ENCODE results near the gene ACSS2. TPM values are rescaled to one million over a fixed set of nuclear protein-coding genes. Genes with fewer than 3 reads are reported as not detected.
"Not testable (repeated sequence)": the region's sequence is repeated elsewhere in the genome, so short reads cannot be mapped to it uniquely, and the experiment has no call there.

The ACSS2 gene
- total and polyA plus RNA-seq, 4 experiments from 2014 or later, result 11.4 to 24.3 (median 17.0) TPM

DNA sequence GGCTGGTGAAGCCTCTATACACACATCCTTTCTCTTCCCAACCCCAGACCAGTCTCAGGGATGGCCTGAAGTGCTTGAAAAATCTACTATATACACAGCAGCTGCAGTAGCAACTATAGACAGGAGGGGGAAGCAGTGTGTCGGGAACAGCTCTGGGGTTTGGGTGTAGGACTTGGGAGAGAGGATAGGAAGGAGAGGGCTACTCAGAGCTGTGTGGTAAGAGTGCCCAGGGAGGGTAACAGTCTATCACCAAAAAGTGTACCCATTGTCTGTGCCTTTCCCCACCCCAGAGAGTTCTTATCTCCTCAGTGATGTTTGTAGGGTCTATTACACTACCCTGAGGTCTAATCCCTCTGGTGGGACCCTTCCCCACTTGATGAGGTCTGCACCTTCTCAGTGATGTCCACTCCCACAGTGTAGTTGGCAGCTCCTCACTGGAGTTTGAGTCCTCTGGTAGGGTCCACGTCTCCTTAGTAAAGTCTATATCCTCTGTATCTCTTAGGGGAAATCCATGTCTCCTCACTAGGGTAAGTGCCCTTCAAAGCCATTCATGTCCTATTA lies 2.2 kb upstream of the ACSS2 start:
- Histone ChIP-seq H3K36me3 (ENCODE audit: insufficient read depth, low read length) (no peaks in the 10 kb centered on the region), H3K9me3 (ENCODE audit: control insufficient read depth in 1 of 2, low read length in 2 of 2) (no peaks in the 10 kb centered on the region), H3K4me3 (ENCODE audit: low read length in 2 of 2) (no peak overlapping the region), H3K27ac (ENCODE audit: low read depth, low read length) (no peak overlapping the region), H3K4me1 (ENCODE audit: insufficient read depth, low read length) (peaks cover 54% of the 10 kb centered on the region), H3K27me3 (ENCODE audit: insufficient read depth, low read length) (no peaks in the 10 kb centered on the region)
- DNase-seq, result peak in 3 of 5 donors; percentile 30 to 49 (median 43)
- ChIA-PET CTCF (ENCODE audit: partially characterized antibody) (interaction anchor here (1.0 to 7.2 kb wide), 10 partner anchors 14 to 89 kb away, joined by 3 to 100 read pairs (median 5); partner anchors contain the start of genes GSS, MYH7B and NCOA6), POLR2A (ENCODE audit: partially characterized antibody) (interaction anchor here (1.3 to 4.0 kb wide), 4 partner anchors 44 to 218 kb away, joined by 3 to 34 read pairs (median 4); partner anchors contain the start of genes GSS, MYH7B, NCOA6 and TRPC4AP)
- no peaks in the 10 kb centered on the region for H3K9me3 Mint-ChIP-seq
- peaks cover 42 to 81% (median 65%) of the 10 kb centered on the region in 4 donors for H3K4me1 Mint-ChIP-seq
- H3K27me3 Mint-ChIP-seq, result no peaks in the 10 kb centered on the region
- intact Hi-C loops (cut with micrococcal nuclease), result loop anchor here (1.0 to 10.0 kb wide), 5 partner anchors 86 to 334 kb away; partner anchors contain the start of genes EDEM2, PIGU and TRPC4AP
- no peaks in the 10 kb centered on the region for H3K36me3 Mint-ChIP-seq
- H3K27ac Mint-ChIP-seq, result peak overlapping the region in 6 of 7 donors; percentile 73 to 93 (median 80)
- peak overlapping the region; percentile 62 to 93 (median 87) for H3K4me3 Mint-ChIP-seq

DNA sequence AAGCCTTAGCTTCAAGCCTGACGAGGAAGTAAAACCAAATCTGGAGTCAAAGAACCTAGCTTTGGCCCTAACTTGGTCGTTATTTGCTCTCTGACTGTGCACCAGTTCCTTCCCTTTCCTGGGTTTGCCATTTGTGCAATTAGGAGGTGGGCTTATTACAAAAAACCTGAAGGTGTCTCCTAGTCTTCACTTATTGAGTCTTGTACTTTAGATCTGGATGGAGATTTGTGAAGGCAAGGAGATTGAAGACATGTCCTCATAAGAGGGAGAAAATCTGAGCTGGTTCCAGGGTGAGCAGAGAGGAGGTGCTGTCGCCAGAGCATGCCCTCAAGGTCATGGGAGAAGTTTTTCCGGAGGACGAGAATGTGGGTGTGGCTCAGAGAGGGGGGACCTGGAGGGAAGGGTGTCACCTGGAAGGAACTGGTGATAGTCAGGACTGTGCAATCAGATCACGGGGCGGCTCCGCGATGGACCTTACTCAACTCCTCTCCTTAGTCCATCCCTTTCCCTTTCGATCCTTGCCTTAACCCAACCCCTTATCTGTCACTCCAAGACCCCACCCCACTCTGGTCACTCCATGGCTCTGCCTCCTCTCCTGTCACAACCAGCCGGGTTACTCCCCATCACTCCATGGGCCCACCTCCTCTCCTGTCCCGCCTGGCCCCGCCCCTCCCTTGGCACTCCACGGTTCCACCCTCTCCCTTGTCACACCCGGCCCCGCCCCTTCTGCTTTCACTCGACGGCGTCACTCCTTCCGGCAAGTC lies 588 bp upstream of the ACSS2 start:
- POLR2A ChIA-PET (ENCODE audit: partially characterized antibody), result interaction anchor here (0.9 to 4.0 kb wide), 12 partner anchors 18 to 397 kb away, joined by 3 to 34 read pairs (median 4); partner anchors contain the start of genes GSS, MYH7B, NCOA6 and PIGU
- DNase-seq, result no peak
- no peaks in the 10 kb centered on the region for H3K36me3 Mint-ChIP-seq

DNA sequence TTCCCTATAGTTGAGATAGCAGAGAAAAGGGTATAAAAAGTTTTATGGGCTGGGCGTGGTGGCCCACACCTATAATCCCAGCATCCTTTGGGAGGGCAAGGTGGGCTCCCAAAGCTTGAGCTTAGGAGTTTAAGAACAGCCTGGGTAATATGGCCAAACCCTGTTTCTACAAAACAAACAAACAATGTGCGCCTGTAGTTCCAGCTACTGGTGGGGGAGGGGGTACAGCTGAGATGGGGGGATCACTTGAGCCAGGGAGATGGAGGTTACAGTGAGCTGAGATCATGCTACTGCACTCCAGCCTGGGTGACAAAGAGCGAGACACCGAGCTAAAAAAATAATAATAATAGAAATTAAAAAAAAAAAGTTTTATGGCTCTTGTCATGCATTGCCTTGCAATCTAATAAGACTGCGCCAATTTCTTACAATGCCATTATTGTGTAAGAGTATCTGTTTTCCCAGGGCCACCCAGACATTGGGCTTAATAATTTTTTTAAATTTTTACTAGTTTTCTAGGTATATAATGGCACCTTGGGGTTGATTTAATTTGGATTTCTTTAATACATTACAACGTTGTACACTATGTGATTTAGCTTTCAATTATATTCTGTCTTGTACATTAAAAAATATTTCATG lies 3.9 kb downstream of the ACSS2 start:
- DNase-seq, result no peak
- H3K36me3 Mint-ChIP-seq, result peaks cover 9 to 11% of the 10 kb centered on the region in 2 donors
- no peaks in the 10 kb centered on the region for H3K9me3 ChIP-seq (ENCODE audit: control insufficient read depth in 1 of 2, low read length in 2 of 2)
- peak overlapping the region in 1 of 7 donors; percentile 2 for H3K27ac Mint-ChIP-seq
- H3K9me3 Mint-ChIP-seq, result no peaks in the 10 kb centered on the region
- no peak overlapping the region for H3K4me3 ChIP-seq (ENCODE audit: low read length in 2 of 2)
- intact Hi-C loops (cut with micrococcal nuclease), result no loop called here
- ChIA-PET POLR2A (ENCODE audit: partially characterized antibody) (interaction anchor here (0.6 to 0.7 kb wide), 2 partner anchors 39 to 410 kb away, joined by 3 to 4 read pairs; no protein-coding TSS in a partner anchor), CTCF (ENCODE audit: partially characterized antibody) (interaction anchor here (1.2 to 1.6 kb wide), 2 partner anchors 9 to 121 kb away, joined by 3 to 4 read pairs; no protein-coding TSS in a partner anchor)
- no peaks in the 10 kb centered on the region for H3K27me3 ChIP-seq (ENCODE audit: insufficient read depth, low read length)
- no peak overlapping the region for H3K4me3 Mint-ChIP-seq
- no peaks in the 10 kb centered on the region for H3K36me3 ChIP-seq (ENCODE audit: insufficient read depth, low read length)
- H3K27ac ChIP-seq (ENCODE audit: low read depth, low read length), result no peak overlapping the region
- peaks cover 13 to 29% (median 19%) of the 10 kb centered on the region in 4 donors for H3K4me1 Mint-ChIP-seq
- H3K27me3 Mint-ChIP-seq, result no peaks in the 10 kb centered on the region
- H3K4me1 ChIP-seq (ENCODE audit: insufficient read depth, low read length), result peaks cover 15% of the 10 kb centered on the region

More for the DNA sequence above, 588 bp upstream of the ACSS2 start:
- no peaks in the 10 kb centered on the region for H3K27me3 Mint-ChIP-seq
- Histone ChIP-seq H3K36me3 (ENCODE audit: insufficient read depth, low read length) (no peaks in the 10 kb centered on the region), H3K27me3 (ENCODE audit: insufficient read depth, low read length) (no peaks in the 10 kb centered on the region), H3K27ac (ENCODE audit: low read depth, low read length) (peak overlapping the region; percentile 25), H3K9me3 (ENCODE audit: control insufficient read depth in 1 of 2, low read length in 2 of 2) (no peaks in the 10 kb centered on the region), H3K4me3 (ENCODE audit: low read length in 2 of 2) (peak overlapping the region; percentile 18 to 58), H3K4me1 (ENCODE audit: insufficient read depth, low read length) (peaks cover 54% of the 10 kb centered on the region)
- H3K4me3 Mint-ChIP-seq, result peak overlapping the region; percentile 80 to 88 (median 84)
- H3K4me1 Mint-ChIP-seq, result peaks cover 39 to 71% (median 54%) of the 10 kb centered on the region in 4 donors
- no peaks in the 10 kb centered on the region for H3K9me3 Mint-ChIP-seq
- H3K27ac Mint-ChIP-seq, result peak overlapping the region; percentile 65 to 96 (median 89)
- CTCF ChIA-PET (ENCODE audit: partially characterized antibody), result interaction anchor here (1.1 to 7.2 kb wide), 6 partner anchors 41 to 216 kb away, joined by 3 to 100 read pairs (median 4); partner anchors contain the start of genes GSS, MYH7B and TRPC4AP
- intact Hi-C loops (cut with micrococcal nuclease), result loop anchor here (1.0 to 10.0 kb wide), 4 partner anchors 51 to 401 kb away; partner anchors contain the start of genes GSS, MYH7B, NCOA6 and PIGU

- H3K36me3 ChIP-seq (ENCODE audit: insufficient read depth, low read length); H3K4me1 ChIP-seq (ENCODE audit: insufficient read depth, low read length); intact Hi-C loops (cut with micrococcal nuclease); H3K9me3 ChIP-seq (ENCODE audit: control insufficient read depth in 1 of 2, low read length in 2 of 2); H3K27ac ChIP-seq (ENCODE audit: low read depth, low read length); H3K4me3 ChIP-seq (ENCODE audit: low read length in 2 of 2); H3K27me3 ChIP-seq (ENCODE audit: insufficient read depth, low read length); H3K27ac Mint-ChIP-seq; DNase-seq; H3K27me3 Mint-ChIP-seq; H3K9me3 Mint-ChIP-seq; H3K4me3 Mint-ChIP-seq: not testable (repeated sequence)
- POLR2A ChIA-PET (ENCODE audit: partially characterized antibody), result interaction anchor here (0.7 kb wide), 1 partner anchor 410 kb away, joined by 4 read pairs; no protein-coding TSS in a partner anchor
- Mint-ChIP-seq H3K36me3 (peaks cover 9 to 11% of the 10 kb centered on the region in 2 donors), H3K4me1 (peaks cover 9 to 23% (median 13%) of the 10 kb centered on the region in 4 donors)
- CTCF ChIA-PET (ENCODE audit: partially characterized antibody), result interaction anchor here (1.2 to 1.6 kb wide), 2 partner anchors 10 to 120 kb away, joined by 3 to 4 read pairs; no protein-coding TSS in a partner anchor
Observed at GRCh38 chr20:34880971-34881370, 4.6 kb downstream of the ACSS2 start.

DNA sequence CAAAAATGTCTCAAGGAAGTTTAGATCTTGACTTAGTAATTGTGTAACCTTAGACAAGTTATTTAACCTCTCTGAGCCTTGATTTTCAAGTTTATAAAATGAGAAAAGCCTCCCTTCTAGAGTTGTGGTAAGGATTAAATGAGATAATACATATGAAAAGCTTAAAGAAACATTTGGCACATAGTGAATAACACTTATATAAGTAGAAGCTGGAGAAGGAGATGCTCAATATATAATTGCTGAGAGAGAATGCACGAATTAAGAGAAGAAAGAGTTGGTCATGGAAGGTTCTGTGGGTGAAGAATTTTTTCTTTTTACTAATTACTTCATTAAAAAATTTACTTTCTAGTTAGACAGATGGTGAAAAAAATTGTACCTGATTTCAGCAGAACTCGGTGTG lies 5.3 kb downstream of the ACSS2 start:
- Mint-ChIP-seq H3K36me3 (peaks cover 12 to 13% of the 10 kb centered on the region in 2 donors), H3K9me3 (no peaks in the 10 kb centered on the region), H3K27ac (peak overlapping the region in 1 of 7 donors; percentile 3), H3K4me1 (peaks cover 6 to 19% (median 9%) of the 10 kb centered on the region in 4 donors), H3K27me3 (no peaks in the 10 kb centered on the region), H3K4me3 (no peak overlapping the region)
- POLR2A ChIA-PET (ENCODE audit: partially characterized antibody), result no interaction called here
- no peak overlapping the region for H3K27ac ChIP-seq (ENCODE audit: low read depth, low read length)
- no peaks in the 10 kb centered on the region for H3K27me3 ChIP-seq (ENCODE audit: insufficient read depth, low read length)
- intact Hi-C loops (cut with micrococcal nuclease), result no loop called here
- no peaks in the 10 kb centered on the region for H3K36me3 ChIP-seq (ENCODE audit: insufficient read depth, low read length)
- no peak for DNase-seq
- H3K4me1 ChIP-seq (ENCODE audit: insufficient read depth, low read length), result peaks cover 7% of the 10 kb centered on the region
- H3K9me3 ChIP-seq (ENCODE audit: control insufficient read depth in 1 of 2, low read length in 2 of 2), result no peaks in the 10 kb centered on the region
- no peak overlapping the region for H3K4me3 ChIP-seq (ENCODE audit: low read length in 2 of 2)
- CTCF ChIA-PET (ENCODE audit: partially characterized antibody), result no interaction called here

DNA sequence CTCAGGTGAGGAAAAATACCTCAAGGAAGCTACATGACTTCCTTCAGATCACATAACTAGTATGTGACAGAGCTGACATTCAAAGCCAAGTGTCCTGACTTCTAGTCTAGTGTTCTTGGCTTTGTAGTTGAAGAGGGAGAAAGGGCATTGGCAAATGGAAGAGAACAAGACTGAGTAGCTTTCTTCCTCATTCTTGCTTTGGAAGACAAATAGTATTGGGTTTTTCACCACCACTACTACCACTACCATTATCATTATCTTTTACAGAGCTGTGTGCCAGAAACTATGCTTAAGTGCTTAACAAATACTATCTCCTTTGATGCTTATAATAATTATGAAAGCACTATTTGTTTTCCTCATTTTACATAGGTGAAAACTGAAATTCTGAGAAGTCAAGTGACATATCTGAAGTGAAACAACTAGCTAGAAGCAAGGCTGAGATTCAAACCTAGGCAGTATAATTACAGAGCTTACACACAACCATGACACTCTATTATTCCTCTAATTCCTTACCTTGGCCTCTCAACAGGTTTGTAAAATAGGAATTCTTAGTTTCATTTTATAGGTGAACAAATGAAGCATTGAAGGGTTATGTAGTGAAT lies 6.8 kb downstream of the ACSS2 start:
- H3K27me3 Mint-ChIP-seq, result no peaks in the 10 kb centered on the region
- Histone ChIP-seq H3K27ac (ENCODE audit: low read depth, low read length) (no peak overlapping the region), H3K9me3 (ENCODE audit: control insufficient read depth in 1 of 2, low read length in 2 of 2) (no peaks in the 10 kb centered on the region), H3K27me3 (ENCODE audit: insufficient read depth, low read length) (no peaks in the 10 kb centered on the region), H3K36me3 (ENCODE audit: insufficient read depth, low read length) (no peaks in the 10 kb centered on the region), H3K4me3 (ENCODE audit: low read length in 2 of 2) (no peak overlapping the region), H3K4me1 (ENCODE audit: insufficient read depth, low read length) (no peaks in the 10 kb centered on the region)
- CTCF ChIA-PET (ENCODE audit: partially characterized antibody), result interaction anchor here (0.6 to 1.3 kb wide), 3 partner anchors 8 to 85 kb away, joined by 3 read pairs; no protein-coding TSS in a partner anchor
- peaks cover 13 to 14% of the 10 kb centered on the region in 2 donors for H3K36me3 Mint-ChIP-seq
- DNase-seq, result no peak
- no peaks in the 10 kb centered on the region for H3K9me3 Mint-ChIP-seq
- intact Hi-C loops (cut with micrococcal nuclease), result no loop called here
- H3K27ac Mint-ChIP-seq, result no peak overlapping the region
- POLR2A ChIA-PET (ENCODE audit: partially characterized antibody), result no interaction called here
- H3K4me3 Mint-ChIP-seq, result no peak overlapping the region
- peaks cover 0 to 7% (median 6%) of the 10 kb centered on the region in 4 donors for H3K4me1 Mint-ChIP-seq

Data from CD4-positive, alpha-beta memory T cell (primary cell).